GM23338 (cell line): ENCODE data around the gene PALLD. TPM values are rescaled to one million over a fixed set of nuclear protein-coding genes. Genes with fewer than 3 reads are reported as not detected.

Experiments
- ATAC-seq: fragments of 200-7000 bp; cut with Tn5 transposase; 3 replicates; pipeline ENCODE4 v1.9.1; 2020
- DNase-seq: peaks from one replicate; pipeline ENCODE4 v3.0.0-alpha.2; 2015; ENCODE audit warnings: low spot score
- H2AFZ ChIP-seq: fragments of 200-600 bp; sonication (generic); 2 replicates; pipeline ENCODE4 v1.8.0; 2016; ENCODE audit warnings: antibody characterized with exemption, mild to moderate bottlenecking, moderate library complexity
- H3F3A ChIP-seq: fragments of 200-600 bp; sonication (generic); replicated peaks from 2 replicates; pipeline ENCODE4 v1.8.0; 2017; ENCODE audit warnings: antibody characterized with exemption, mixed run types, low read depth
- H3K27ac ChIP-seq: fragments of 200-600 bp; sonication (generic); 2 replicates; pipeline ENCODE4 v1.6.1; 2016; ENCODE audit warnings: low read depth
- H3K27me3 ChIP-seq: fragments of 200-600 bp; sonication (generic); 2 replicates; pipeline ENCODE4 v1.8.0; 2016; ENCODE audit warnings: mild to moderate bottlenecking, mixed run types, moderate library complexity; ENCODE audit not compliant: insufficient read depth
- H3K36me3 ChIP-seq: fragments of 200-600 bp; sonication (generic); 2 replicates; pipeline ENCODE4 v1.8.0; 2016; ENCODE audit warnings: mild to moderate bottlenecking; ENCODE audit not compliant: insufficient read depth
- H3K4me1 ChIP-seq: fragments of 200-600 bp; sonication (generic); 2 replicates; pipeline ENCODE4 v1.8.0; 2016; ENCODE audit warnings: mild to moderate bottlenecking, moderate library complexity; ENCODE audit not compliant: insufficient read depth
- H3K4me2 ChIP-seq: fragments of 200-600 bp; sonication (generic); 2 replicates; pipeline ENCODE4 v1.7.1; 2017; ENCODE audit warnings: mixed run types
- H3K4me3 ChIP-seq: fragments of 200-600 bp; sonication (generic); 2 replicates; pipeline ENCODE4 v1.6.1; 2016; ENCODE audit warnings: mixed run types
- H3K79me2 ChIP-seq: fragments of 200-600 bp; sonication (generic); replicated peaks from 2 replicates; pipeline ENCODE4 v1.8.0; 2017; ENCODE audit warnings: mild to moderate bottlenecking; ENCODE audit not compliant: insufficient read depth
- H3K9me2 ChIP-seq: fragments of 200-600 bp; sonication (generic); 2 replicates; pipeline ENCODE4 v1.8.0; 2017; ENCODE audit not compliant: insufficient read depth
- H4K20me1 ChIP-seq: fragments of 200-600 bp; sonication (generic); replicated peaks from 2 replicates; pipeline ENCODE4 v1.8.0; 2017; ENCODE audit warnings: mild to moderate bottlenecking; ENCODE audit not compliant: insufficient read depth
- H3K27ac Mint-ChIP-seq: 2 replicates; pipeline ENCODE4 v1.8.0; 2020; ENCODE audit warnings: inconsistent platforms, mild to moderate bottlenecking, moderate library complexity, mixed read lengths
- H3K27me3 Mint-ChIP-seq: 3 replicates; pipeline ENCODE4 v1.8.0; 2022; ENCODE audit warnings: low read depth, mild to moderate bottlenecking, moderate library complexity, mixed read lengths, inconsistent platforms; ENCODE audit not compliant: insufficient read depth, poor library complexity
- H3K36me3 Mint-ChIP-seq: 3 replicates; pipeline ENCODE4 v1.8.0; 2021; ENCODE audit warnings: low read depth, mild to moderate bottlenecking, inconsistent platforms, moderate library complexity, mixed read lengths
- H3K4me1 Mint-ChIP-seq: 3 replicates; pipeline ENCODE4 v1.8.0; 2020; ENCODE audit warnings: mild to moderate bottlenecking, inconsistent platforms, mixed read lengths
- H3K4me3 Mint-ChIP-seq: 3 replicates; pipeline ENCODE4 v1.8.0; 2021; ENCODE audit warnings: moderate library complexity, mild to moderate bottlenecking, inconsistent platforms, mixed read lengths
- H3K9me3 Mint-ChIP-seq: 3 replicates; pipeline ENCODE4 v1.8.0; 2020; ENCODE audit warnings: moderate library complexity, mild to moderate bottlenecking, inconsistent platforms, mixed read lengths
- EZH2 ChIP-seq: fragments of 200-600 bp; sonication (generic); IDR thresholded peaks from one replicate; pipeline ENCODE4 v1.8.0; 2017; ENCODE audit warnings: antibody characterized with exemption, mild to moderate bottlenecking, low read depth; ENCODE audit not compliant: unreplicated experiment
- EZH2phosphoT487 ChIP-seq: fragments of 200-600 bp; sonication (generic); IDR thresholded peaks from one replicate; pipeline ENCODE4 v1.8.1; 2018; ENCODE audit warnings: antibody characterized with exemption; ENCODE audit not compliant: unreplicated experiment
- JUNB ChIP-seq: IDR thresholded peaks from one replicate; pipeline ENCODE4 v1.6.1; 2016; ENCODE audit warnings: antibody characterized with exemption; ENCODE audit not compliant: unreplicated experiment
- NANOG ChIP-seq: IDR thresholded peaks from 2 replicates; pipeline ENCODE4 v1.6.1; 2016; ENCODE audit warnings: antibody characterized with exemption, borderline replicate concordance
- POLR2AphosphoS5 ChIP-seq: IDR thresholded peaks from 2 replicates; pipeline ENCODE4 v1.6.1; 2016; ENCODE audit warnings: antibody characterized with exemption, low read depth
- STAT1 ChIP-seq: IDR thresholded peaks from one replicate; pipeline ENCODE4 v1.6.1; 2016; ENCODE audit warnings: antibody characterized with exemption; ENCODE audit not compliant: unreplicated experiment
- ZNF114 ChIP-seq: fragments of 250-450 bp; sonication (Bioruptor Pico); IDR thresholded peaks from 2 replicates; pipeline ENCODE4 v1.5.0; 2020; ENCODE audit warnings: mild to moderate bottlenecking, moderate library complexity
- ZNF331 ChIP-seq: fragments of 250-450 bp; sonication (Bioruptor Pico); IDR thresholded peaks from 2 replicates; pipeline ENCODE4 v1.5.0; 2020; ENCODE audit warnings: low read depth, mild to moderate bottlenecking, moderate library complexity
- ZNF462 ChIP-seq: fragments of 250-450 bp; sonication (Bioruptor Pico); IDR thresholded peaks from 2 replicates; pipeline ENCODE4 v1.5.0; 2020; ENCODE audit warnings: mild to moderate bottlenecking, moderate library complexity
- polyA plus RNA-seq: library from polyadenylated mRNA; unstranded; fragments of >200 nt; fragmentation: Nextera tagmentation; extraction: Ambion mirVana; gene quantifications from 2 replicates; pipeline ENCODE4 v1.2.1, GENCODE V29; 2016
- total RNA-seq: library from RNA; depleted of rRNA; stranded (reverse); fragments of >200 nt; shearing (Covaris generic); gene quantifications from 2 replicates; pipeline ENCODE4 v1.2.3, GENCODE V29; 2014
- TF ChIP-seq, protein P1 (sequence below), 2 experiments: fragments of 200-600 bp in 1 of 2; sonication (generic) in 1 of 2; conservative IDR thresholded peaks; 2 replicates each; pipeline versions ENCODE4 v1.5.1 to v1.6.1; 2016 to 2017; ENCODE audit warnings: antibody characterized with exemption in 2 of 2, low read depth in 2 of 2, mild to moderate bottlenecking in 2 of 2, moderate library complexity in 1 of 2
- TF ChIP-seq, protein P2 (sequence below): IDR thresholded peaks from one replicate; pipeline ENCODE4 v1.6.1; 2018; ENCODE audit warnings: antibody characterized with exemption; ENCODE audit not compliant: unreplicated experiment

The PALLD gene
- total and polyA plus RNA-seq, 2 experiments from 2014 or later = 13.1 to 30.2 TPM

DNA sequence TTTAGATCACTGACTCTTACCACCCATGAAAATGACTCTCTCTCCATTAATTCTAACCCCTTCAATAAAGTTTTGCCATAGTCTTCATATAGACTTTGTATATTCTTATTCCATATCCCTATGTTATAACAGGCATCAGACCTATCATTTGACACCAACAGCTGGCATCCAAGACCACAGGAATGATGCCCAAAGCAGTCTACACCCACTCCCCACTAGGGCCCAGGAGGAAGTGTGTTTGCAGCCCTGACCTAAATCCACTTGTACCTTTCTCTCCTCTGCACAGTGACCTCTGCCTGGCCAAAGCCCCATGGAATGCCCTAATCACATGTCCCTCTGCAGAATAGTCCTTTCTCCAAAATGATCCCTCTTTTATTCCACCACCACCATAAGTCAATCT, 294.0 kb downstream of the PALLD start (continued):
- TF ChIP-seq, protein P1, sequence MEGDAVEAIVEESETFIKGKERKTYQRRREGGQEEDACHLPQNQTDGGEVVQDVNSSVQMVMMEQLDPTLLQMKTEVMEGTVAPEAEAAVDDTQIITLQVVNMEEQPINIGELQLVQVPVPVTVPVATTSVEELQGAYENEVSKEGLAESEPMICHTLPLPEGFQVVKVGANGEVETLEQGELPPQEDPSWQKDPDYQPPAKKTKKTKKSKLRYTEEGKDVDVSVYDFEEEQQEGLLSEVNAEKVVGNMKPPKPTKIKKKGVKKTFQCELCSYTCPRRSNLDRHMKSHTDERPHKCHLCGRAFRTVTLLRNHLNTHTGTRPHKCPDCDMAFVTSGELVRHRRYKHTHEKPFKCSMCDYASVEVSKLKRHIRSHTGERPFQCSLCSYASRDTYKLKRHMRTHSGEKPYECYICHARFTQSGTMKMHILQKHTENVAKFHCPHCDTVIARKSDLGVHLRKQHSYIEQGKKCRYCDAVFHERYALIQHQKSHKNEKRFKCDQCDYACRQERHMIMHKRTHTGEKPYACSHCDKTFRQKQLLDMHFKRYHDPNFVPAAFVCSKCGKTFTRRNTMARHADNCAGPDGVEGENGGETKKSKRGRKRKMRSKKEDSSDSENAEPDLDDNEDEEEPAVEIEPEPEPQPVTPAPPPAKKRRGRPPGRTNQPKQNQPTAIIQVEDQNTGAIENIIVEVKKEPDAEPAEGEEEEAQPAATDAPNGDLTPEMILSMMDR (conservative IDR thresholded peaks at IDR 0.05; ENCODE audit: low read depth in 2 of 2) = no peak
- TF ChIP-seq, protein P2, sequence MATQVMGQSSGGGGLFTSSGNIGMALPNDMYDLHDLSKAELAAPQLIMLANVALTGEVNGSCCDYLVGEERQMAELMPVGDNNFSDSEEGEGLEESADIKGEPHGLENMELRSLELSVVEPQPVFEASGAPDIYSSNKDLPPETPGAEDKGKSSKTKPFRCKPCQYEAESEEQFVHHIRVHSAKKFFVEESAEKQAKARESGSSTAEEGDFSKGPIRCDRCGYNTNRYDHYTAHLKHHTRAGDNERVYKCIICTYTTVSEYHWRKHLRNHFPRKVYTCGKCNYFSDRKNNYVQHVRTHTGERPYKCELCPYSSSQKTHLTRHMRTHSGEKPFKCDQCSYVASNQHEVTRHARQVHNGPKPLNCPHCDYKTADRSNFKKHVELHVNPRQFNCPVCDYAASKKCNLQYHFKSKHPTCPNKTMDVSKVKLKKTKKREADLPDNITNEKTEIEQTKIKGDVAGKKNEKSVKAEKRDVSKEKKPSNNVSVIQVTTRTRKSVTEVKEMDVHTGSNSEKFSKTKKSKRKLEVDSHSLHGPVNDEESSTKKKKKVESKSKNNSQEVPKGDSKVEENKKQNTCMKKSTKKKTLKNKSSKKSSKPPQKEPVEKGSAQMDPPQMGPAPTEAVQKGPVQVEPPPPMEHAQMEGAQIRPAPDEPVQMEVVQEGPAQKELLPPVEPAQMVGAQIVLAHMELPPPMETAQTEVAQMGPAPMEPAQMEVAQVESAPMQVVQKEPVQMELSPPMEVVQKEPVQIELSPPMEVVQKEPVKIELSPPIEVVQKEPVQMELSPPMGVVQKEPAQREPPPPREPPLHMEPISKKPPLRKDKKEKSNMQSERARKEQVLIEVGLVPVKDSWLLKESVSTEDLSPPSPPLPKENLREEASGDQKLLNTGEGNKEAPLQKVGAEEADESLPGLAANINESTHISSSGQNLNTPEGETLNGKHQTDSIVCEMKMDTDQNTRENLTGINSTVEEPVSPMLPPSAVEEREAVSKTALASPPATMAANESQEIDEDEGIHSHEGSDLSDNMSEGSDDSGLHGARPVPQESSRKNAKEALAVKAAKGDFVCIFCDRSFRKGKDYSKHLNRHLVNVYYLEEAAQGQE = no peak
- TF ChIP-seq EZH2phosphoT487 = no peak

- peak overlapping the region; percentile 19; the same call in 1 of the 2 replicates for H3K27ac Mint-ChIP-seq
- Histone ChIP-seq H3K9me2 (no peaks in the 10 kb centered on the region), H3K79me2 (no peaks in the 10 kb centered on the region), H3K27ac (no peak overlapping the region), H2AFZ (0 out of 2 replicates have a peak overlapping the region, but pooled peaks have one; percentile 60), H3K4me2 (no peak overlapping the region), H3K4me1 (peaks cover 9% of the 10 kb centered on the region; the same call in 1 of the 2 replicates), H3K4me3 (no peak overlapping the region), H3K36me3 (no peaks in the 10 kb centered on the region), H4K20me1 (no peaks in the 10 kb centered on the region), H3F3A (no peaks in the 10 kb centered on the region), H3K27me3 (no peaks in the 10 kb centered on the region)
- H3K4me3 Mint-ChIP-seq = no peak overlapping the region
- peaks cover 10% of the 10 kb centered on the region; the same call in 2 of the 3 replicates for H3K4me1 Mint-ChIP-seq
- H3K9me3 Mint-ChIP-seq = no peaks in the 10 kb centered on the region
- ATAC-seq (no peak), DNase-seq (no peak)
- H3K27me3 Mint-ChIP-seq = peaks cover 4% of the 10 kb centered on the region
- H3K36me3 Mint-ChIP-seq = no peaks in the 10 kb centered on the region
- TF ChIP-seq POLR2AphosphoS5 = no peak
- TF ChIP-seq, protein P1 (conservative IDR thresholded peaks at IDR 0.05; ENCODE audit: low read depth in 2 of 2) = no peak
- no peak for TF ChIP-seq ZNF462 (CRISPR knock-in tag)
- TF ChIP-seq NANOG = no peak
- TF ChIP-seq EZH2 = no peak
- TF ChIP-seq STAT1 = no peak
- no peak for TF ChIP-seq JUNB
- no peak for TF ChIP-seq ZNF331
- no peak for TF ChIP-seq ZNF114 (CRISPR knock-in tag)
Observed at GRCh38 chr4:168791376-168791775, 294.5 kb downstream of the PALLD start.
